Left ventricle myocardium inferior (tissue), 1 donor: ENCODE results near the gene PRDM16. TPM values are rescaled to one million over a fixed set of nuclear protein-coding genes. Genes with fewer than 3 reads are reported as not detected.

Experiments
- DNase-seq: peaks from one replicate; pipeline ENCODE4 v3.0.0-alpha.2; 2020
- H3K27ac ChIP-seq: fragments of 200-600 bp; replicated peaks from 2 replicates; pipeline ENCODE4 v1.8.0; 2021
- H3K27me3 ChIP-seq: fragments of 200-600 bp; 2 replicates; pipeline ENCODE4 v1.8.0; 2021; ENCODE audit warnings: low read depth
- H3K36me3 ChIP-seq: fragments of 200-600 bp; 2 replicates; pipeline ENCODE4 v1.8.0; 2021
- H3K4me1 ChIP-seq: fragments of 200-600 bp; 2 replicates; pipeline ENCODE4 v1.8.0; 2021
- H3K4me3 ChIP-seq: fragments of 200-600 bp; 2 replicates; pipeline ENCODE4 v1.8.0; 2021; ENCODE audit warnings: mild to moderate bottlenecking, moderate library complexity
- H3K9me3 ChIP-seq: fragments of 200-600 bp; replicated peaks from 2 replicates; pipeline ENCODE4 v1.8.0; 2021
- CTCF ChIP-seq: fragments of 200-600 bp; IDR thresholded peaks from 2 replicates; pipeline ENCODE4 v1.8.0; 2021; ENCODE audit warnings: antibody characterized with exemption, mild to moderate bottlenecking, borderline replicate concordance
- intact Hi-C: fragments of 100-400 bp; cut with micrococcal nuclease; formaldehyde crosslinking; loops from one replicate; pipeline ENCODE4 v1.11.0; 2022
- total RNA-seq: library from RNA; stranded (reverse); fragmentation: NEBNext Ultra II Directional; extraction: Animal tissue kit (Norgen Biotek cat#: 25700); gene quantifications from one replicate; pipeline ENCODE4 v1.2.1, GENCODE V29; 2021
- donor health status: DM: no; HTN: yes; CAD: no; lungs with severe emphysema.

The PRDM16 gene
- total RNA-seq, 1 donor from 2014 or later = 16.6 TPM

- peaks cover 29% of the 10 kb centered on the region for H3K27me3 ChIP-seq
- H3K36me3 ChIP-seq = peaks cover 6% of the 10 kb centered on the region
- intact Hi-C loops = no loop called here
- no peak for DNase-seq
- H3K4me3 ChIP-seq = no peak overlapping the region
- TF ChIP-seq CTCF = no peak
- H3K4me1 ChIP-seq = no peaks in the 10 kb centered on the region
- no peaks in the 10 kb centered on the region for H3K9me3 ChIP-seq
- H3K27ac ChIP-seq = no peak overlapping the region
Observed at GRCh38 chr1:3433076-3433475, 364.1 kb downstream of the PRDM16 start.

GRCh38 chr1:3433596-3434320 lies 364.8 kb downstream of the PRDM16 start:
- no peaks in the 10 kb centered on the region for H3K9me3 ChIP-seq
- no peak overlapping the region for H3K4me3 ChIP-seq
- no peaks in the 10 kb centered on the region for H3K4me1 ChIP-seq
- H3K36me3 ChIP-seq = peaks cover 6% of the 10 kb centered on the region
- H3K27me3 ChIP-seq = peaks cover 31% of the 10 kb centered on the region
- no peak for DNase-seq
- H3K27ac ChIP-seq = no peak overlapping the region
- intact Hi-C loops = no loop called here
- no peak for TF ChIP-seq CTCF

GRCh38 chr1:3434406-3435110 lies 365.6 kb downstream of the PRDM16 start:
- H3K4me3 ChIP-seq = no peak overlapping the region
- no peaks in the 10 kb centered on the region for H3K9me3 ChIP-seq
- no peak overlapping the region for H3K27ac ChIP-seq
- intact Hi-C loops = no loop called here
- no peak for DNase-seq
- peaks cover 39% of the 10 kb centered on the region for H3K27me3 ChIP-seq
- no peak for TF ChIP-seq CTCF
- peaks cover 6% of the 10 kb centered on the region for H3K36me3 ChIP-seq
- H3K4me1 ChIP-seq = no peaks in the 10 kb centered on the region

GRCh38 chr1:3435666-3436065 lies 366.7 kb downstream of the PRDM16 start:
- intact Hi-C loops = no loop called here
- H3K36me3 ChIP-seq = peaks cover 6% of the 10 kb centered on the region
- no peak for DNase-seq
- H3K27ac ChIP-seq = no peak overlapping the region
- no peaks in the 10 kb centered on the region for H3K4me1 ChIP-seq
- H3K4me3 ChIP-seq = no peak overlapping the region
- peaks cover 50% of the 10 kb centered on the region for H3K27me3 ChIP-seq
- no peak for TF ChIP-seq CTCF
- no peaks in the 10 kb centered on the region for H3K9me3 ChIP-seq

- Histone ChIP-seq H3K36me3 (peaks cover 6% of the 10 kb centered on the region), H3K27me3 (peaks cover 58% of the 10 kb centered on the region), H3K9me3 (no peaks in the 10 kb centered on the region), H3K4me3 (no peak overlapping the region), H3K4me1 (no peaks in the 10 kb centered on the region), H3K27ac (no peak overlapping the region)
- DNase-seq = no peak
- intact Hi-C loops = no loop called here
- no peak for TF ChIP-seq CTCF
Observed at GRCh38 chr1:3436451-3436850, 367.4 kb downstream of the PRDM16 start.
